Activated CD4-positive, alpha-beta T cell treated with anti-CD3 and anti-CD28 coated beads, Interleukin-2, amount 10 ng/mL, durations not matched to agents 7 days and 5 days (primary cell): Measurements from ENCODE around the gene PAOX. TPM values are rescaled to one million over a fixed set of nuclear protein-coding genes. Genes with fewer than 3 reads are reported as not detected.
"Not testable (repeated sequence)": the region's sequence is repeated elsewhere in the genome, so short reads cannot be mapped to it uniquely, and the experiment has no call there.

Experiments used
- CTCF ChIA-PET: fragments of 350-600 bp; sonication (Branson Sonifier 250); formaldehyde crosslinking; loops from one replicate; lab custom pipeline; 2021; ENCODE audit warnings: antibody characterized with exemption; lab: Charles Lee
- POLR2A ChIA-PET: fragments of 350-600 bp; sonication (Branson Sonifier 250); formaldehyde crosslinking; loops from one replicate; lab custom pipeline; 2021; ENCODE audit warnings: antibody characterized with exemption; lab: Charles Lee
- DNase-seq: peaks from one replicate; pipeline ENCODE4 v3.0.0-alpha.2; 2020
- H3K27ac Mint-ChIP-seq: one replicate; pipeline ENCODE4 v1.8.0; 2021; ENCODE audit warnings: mild to moderate bottlenecking, moderate library complexity, mixed read lengths
- H3K27me3 Mint-ChIP-seq: one replicate; pipeline ENCODE4 v1.8.0; 2021; ENCODE audit warnings: mixed read lengths
- H3K36me3 Mint-ChIP-seq: one replicate; pipeline ENCODE4 v1.8.0; 2021; ENCODE audit warnings: low read depth, mixed read lengths
- H3K4me1 Mint-ChIP-seq: one replicate; pipeline ENCODE4 v1.8.0; 2021; ENCODE audit warnings: mixed read lengths
- H3K4me3 Mint-ChIP-seq: one replicate; pipeline ENCODE4 v1.8.0; 2021; ENCODE audit warnings: mild to moderate bottlenecking, moderate library complexity, mixed read lengths
- H3K9me3 Mint-ChIP-seq: one replicate; pipeline ENCODE4 v1.8.0; 2021; ENCODE audit warnings: mixed read lengths
- total RNA-seq, 2 experiments: library from RNA; stranded (reverse); gene quantifications; one replicate each; pipeline ENCODE4 v1.2.3, GENCODE V29; 2021

Gene PAOX
- total RNA-seq, 2 experiments from 2014 or later: 2.6 to 5.0 TPM

DNA sequence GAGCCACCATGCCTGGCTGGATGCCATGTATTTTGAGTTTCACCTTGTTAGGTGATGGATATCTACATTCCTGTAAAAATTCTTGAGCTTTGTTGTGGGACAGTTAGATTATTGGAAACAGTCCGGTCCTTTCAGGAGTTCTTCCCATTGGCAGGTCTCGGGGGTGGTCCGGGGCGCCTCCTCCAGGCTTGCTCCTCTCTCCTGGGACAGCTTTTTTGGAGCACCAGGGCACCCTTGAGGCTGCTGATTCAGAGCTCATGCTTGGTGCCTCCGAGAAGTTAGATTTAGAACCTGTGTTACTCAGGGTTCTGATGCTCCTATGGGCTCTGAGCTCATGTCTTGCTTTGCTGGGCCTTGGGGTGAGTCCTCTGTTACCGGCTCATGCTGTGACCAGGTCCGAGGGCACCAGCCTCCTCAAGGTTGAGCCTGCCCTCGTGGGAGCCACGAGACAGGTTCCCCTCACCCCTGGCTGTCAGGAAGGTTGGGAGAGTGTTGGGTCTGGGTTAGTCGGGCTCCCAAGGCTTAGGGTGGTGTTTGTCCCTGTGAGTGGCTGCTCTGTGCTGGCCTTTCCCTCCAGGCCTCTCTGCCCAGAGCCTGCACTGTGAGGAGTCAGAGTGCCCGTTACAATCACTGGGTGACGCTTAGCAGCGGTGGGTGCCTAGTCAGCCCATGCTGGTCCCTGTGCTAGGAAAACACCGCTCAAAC is 39.4 kb downstream of the PAOX start:
- POLR2A ChIA-PET: no interaction called here
- Mint-ChIP-seq H3K36me3 (peaks cover 25% of the 10 kb centered on the region), H3K27ac (no peak overlapping the region), H3K4me3 (no peak overlapping the region), H3K4me1 (no peaks in the 10 kb centered on the region), H3K9me3 (peaks cover 8% of the 10 kb centered on the region), H3K27me3 (peaks cover under 1% of the 10 kb centered on the region)
- no peak for DNase-seq
- CTCF ChIA-PET: interaction anchor here (1.0 kb wide), 1 partner anchor 71 kb away, joined by 3 read pairs; the partner anchor contains the start of gene PRAP1

DNA sequence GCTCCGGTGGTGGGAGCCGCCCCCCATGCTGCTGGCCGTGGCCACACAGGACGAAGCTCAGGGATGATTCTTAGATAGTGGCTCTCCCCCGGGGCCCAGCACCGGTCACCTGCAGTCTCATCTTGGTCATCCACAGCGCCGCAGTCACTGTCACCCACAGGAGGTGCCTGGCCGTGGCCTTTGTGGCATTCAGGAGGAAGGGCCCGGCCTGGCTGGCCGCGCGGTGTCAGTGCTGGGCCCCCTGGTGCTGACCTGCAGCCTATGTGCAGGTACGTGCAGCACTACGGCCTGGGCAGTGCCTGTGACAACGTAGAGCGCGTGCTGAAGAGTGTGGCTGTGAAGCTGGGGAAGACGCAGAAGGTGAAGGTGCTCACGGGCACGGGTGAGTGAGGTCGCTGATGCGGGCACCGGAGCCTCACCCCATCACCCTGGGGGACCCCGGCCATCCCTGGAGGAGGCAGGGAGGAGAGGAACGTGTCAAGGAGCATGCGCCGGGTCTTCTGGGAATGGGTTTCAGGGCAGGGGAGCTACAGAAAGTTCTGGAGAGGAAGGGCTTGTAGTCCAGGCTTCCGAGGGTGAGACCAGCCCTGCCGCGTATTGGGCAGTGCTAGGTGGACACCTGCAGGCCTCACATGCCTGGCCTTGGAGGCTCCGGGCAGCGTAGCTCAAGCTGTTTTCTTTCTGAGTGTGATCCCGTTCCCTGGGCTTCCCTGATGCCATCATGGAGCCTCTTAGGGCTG is 40.3 kb downstream of the PAOX start:
- no peaks in the 10 kb centered on the region for H3K4me1 Mint-ChIP-seq
- H3K9me3 Mint-ChIP-seq: peaks cover 7% of the 10 kb centered on the region
- POLR2A ChIA-PET: no interaction called here

DNA sequence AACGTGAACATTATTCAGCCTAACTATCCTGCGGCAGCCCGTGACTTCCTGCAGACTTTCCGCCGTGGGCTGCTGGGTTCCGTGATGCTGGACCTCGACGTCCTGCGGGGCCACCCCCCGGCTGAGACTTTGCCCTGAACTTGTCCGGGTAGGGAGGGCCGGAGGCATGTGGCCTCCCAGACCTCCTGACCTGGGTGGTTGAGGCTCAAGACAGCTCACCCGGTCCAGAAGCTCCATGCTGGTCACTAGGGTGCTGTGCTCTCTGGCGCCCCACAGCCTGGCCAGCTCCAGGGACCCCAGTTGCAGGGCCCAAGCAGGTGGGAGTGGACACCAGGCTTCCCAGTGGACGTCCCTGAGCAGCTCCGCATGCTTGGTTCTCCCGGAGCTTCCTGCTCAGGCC is 41.0 kb downstream of the PAOX start:
- Mint-ChIP-seq H3K4me1 (no peaks in the 10 kb centered on the region), H3K4me3 (no peak overlapping the region), H3K27me3 (peaks cover 3% of the 10 kb centered on the region), H3K36me3 (peaks cover 15% of the 10 kb centered on the region), H3K27ac (no peak overlapping the region), H3K9me3 (peaks cover 7% of the 10 kb centered on the region)
- ChIA-PET POLR2A (no interaction called here), CTCF (interaction anchor here (1.6 kb wide), 1 partner anchor 18 kb away, joined by 5 read pairs; no protein-coding TSS in a partner anchor)
- DNase-seq: no peak

More for the DNA sequence above, 40.3 kb downstream of the PAOX start:
- Mint-ChIP-seq H3K27ac (no peak overlapping the region), H3K4me3 (no peak overlapping the region), H3K27me3 (peaks cover 3% of the 10 kb centered on the region), H3K36me3 (peaks cover 20% of the 10 kb centered on the region)
- CTCF ChIA-PET: interaction anchor here (1.6 kb wide), 1 partner anchor 19 kb away, joined by 5 read pairs; no protein-coding TSS in a partner anchor
- DNase-seq: no peak

DNA sequence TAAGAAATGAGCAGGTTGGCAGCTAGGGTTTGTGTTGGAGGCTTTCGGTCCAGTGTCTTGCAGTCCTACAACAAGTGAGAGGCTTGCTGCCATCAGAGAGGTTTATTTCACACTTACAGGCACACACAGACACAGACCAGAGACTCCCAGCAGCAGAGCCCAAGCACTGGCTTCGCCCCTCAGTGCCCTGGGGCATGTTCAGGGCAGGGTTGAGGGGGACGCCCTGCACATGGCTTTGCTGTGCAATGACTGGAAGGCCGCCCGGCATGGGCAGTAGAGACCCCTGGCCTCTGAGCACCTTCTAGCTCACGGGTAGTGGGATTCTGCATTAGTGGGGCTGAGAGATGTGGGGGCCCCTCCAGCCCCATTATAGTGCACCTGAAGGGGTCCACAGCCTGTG is 41.5 kb downstream of the PAOX start:
- POLR2A ChIA-PET: no interaction called here
- CTCF ChIA-PET: interaction anchor here (1.6 kb wide), 1 partner anchor 18 kb away, joined by 5 read pairs; no protein-coding TSS in a partner anchor
- Mint-ChIP-seq H3K4me1 (no peaks in the 10 kb centered on the region), H3K4me3 (no peak overlapping the region), H3K9me3 (peaks cover 2% of the 10 kb centered on the region), H3K27ac (no peak overlapping the region), H3K36me3 (peaks cover 9% of the 10 kb centered on the region), H3K27me3 (peaks cover 3% of the 10 kb centered on the region)
- no peak for DNase-seq

DNA sequence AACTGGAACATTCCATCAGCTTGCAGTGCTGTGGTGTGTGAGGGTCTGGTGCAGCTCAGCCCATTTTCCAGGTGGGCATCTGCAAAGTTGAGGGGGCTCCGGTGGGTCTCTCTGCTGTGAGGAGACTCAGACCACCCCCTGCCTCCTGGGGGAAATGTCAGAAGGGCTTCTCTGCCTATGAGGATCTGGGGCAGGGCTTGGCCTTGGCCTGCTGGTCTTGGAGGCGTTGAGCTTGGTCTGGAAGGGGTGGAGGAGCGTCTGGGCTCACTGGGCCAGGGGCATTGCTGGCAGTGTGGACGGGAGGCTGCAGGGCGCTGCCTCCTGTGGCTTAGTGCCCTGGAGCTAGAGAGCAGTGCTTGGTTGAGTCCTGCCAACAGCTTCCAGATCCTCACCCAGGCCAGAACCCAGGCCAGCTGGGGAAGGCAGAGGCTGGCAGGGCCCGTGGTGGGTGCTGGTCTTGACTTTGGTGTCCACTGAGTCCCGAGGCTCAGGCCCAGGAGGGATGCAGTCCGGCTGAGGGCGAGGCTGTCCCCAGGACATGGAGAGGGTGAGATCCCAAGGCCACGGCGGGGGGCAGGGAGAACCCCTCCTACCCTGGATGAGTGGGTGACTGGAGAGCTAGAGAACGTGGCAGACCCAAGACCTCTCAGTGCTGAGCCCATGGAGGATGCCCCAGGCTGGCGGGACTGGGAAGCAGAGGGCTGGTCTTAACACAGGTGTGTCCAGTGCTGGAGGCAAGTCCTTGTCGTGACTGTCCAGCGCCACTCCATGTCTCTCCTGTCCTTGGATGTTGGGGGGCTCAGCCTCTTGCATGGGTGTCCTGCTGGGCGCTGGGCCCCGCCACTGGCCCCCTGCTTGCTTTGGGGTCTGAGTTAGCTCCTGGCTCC is 42.5 kb downstream of the PAOX start:
- Mint-ChIP-seq H3K36me3 (peaks cover 3% of the 10 kb centered on the region), H3K27ac (no peak overlapping the region), H3K4me3 (no peak overlapping the region), H3K27me3 (peaks cover 3% of the 10 kb centered on the region), H3K4me1 (no peaks in the 10 kb centered on the region), H3K9me3 (no peaks in the 10 kb centered on the region)
- CTCF ChIA-PET: interaction anchor here (1.2 to 1.6 kb wide), 2 partner anchors 16 to 17 kb away, joined by 3 to 5 read pairs; no protein-coding TSS in a partner anchor
- no peak for DNase-seq
- POLR2A ChIA-PET: no interaction called here

DNA sequence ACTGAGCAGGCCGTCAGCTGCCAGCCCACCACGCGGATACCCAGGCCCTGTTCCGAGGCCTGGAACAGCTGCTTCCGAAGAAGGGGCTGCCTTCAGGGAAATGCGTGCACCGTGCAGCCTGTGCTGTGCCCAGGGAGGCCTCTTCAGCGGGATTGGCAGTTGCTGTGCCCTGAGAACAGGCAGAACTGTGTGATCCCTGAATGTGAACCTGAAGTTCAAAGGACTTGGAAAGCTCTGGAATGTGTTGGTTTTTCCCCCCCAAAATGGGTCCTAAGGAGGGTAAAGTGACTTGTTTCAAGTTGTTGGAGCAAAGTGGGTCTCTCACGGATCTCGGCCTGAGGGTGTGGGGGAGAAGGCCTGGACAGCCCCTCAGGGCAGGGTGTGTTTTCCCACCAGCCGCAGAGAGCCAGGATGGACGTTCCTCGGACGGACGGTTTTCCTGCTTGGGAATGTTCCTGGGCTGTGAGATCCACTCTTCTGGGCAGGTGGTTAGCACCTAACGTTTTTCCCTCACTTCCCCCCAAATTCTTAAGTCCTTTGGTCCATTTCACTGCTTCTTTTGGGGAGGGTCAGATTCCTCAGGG is 43.3 kb downstream of the PAOX start:
- Mint-ChIP-seq H3K27ac (no peak overlapping the region), H3K9me3 (no peaks in the 10 kb centered on the region), H3K4me1 (no peaks in the 10 kb centered on the region), H3K36me3 (peaks cover 3% of the 10 kb centered on the region), H3K4me3 (no peak overlapping the region), H3K27me3 (peaks cover 3% of the 10 kb centered on the region)
- POLR2A ChIA-PET: interaction anchor here (0.6 kb wide), 1 partner anchor 14 kb away, joined by 4 read pairs; no protein-coding TSS in a partner anchor
- DNase-seq: no peak
- CTCF ChIA-PET: interaction anchor here (1.2 kb wide), 1 partner anchor 15 kb away, joined by 3 read pairs; no protein-coding TSS in a partner anchor

DNA sequence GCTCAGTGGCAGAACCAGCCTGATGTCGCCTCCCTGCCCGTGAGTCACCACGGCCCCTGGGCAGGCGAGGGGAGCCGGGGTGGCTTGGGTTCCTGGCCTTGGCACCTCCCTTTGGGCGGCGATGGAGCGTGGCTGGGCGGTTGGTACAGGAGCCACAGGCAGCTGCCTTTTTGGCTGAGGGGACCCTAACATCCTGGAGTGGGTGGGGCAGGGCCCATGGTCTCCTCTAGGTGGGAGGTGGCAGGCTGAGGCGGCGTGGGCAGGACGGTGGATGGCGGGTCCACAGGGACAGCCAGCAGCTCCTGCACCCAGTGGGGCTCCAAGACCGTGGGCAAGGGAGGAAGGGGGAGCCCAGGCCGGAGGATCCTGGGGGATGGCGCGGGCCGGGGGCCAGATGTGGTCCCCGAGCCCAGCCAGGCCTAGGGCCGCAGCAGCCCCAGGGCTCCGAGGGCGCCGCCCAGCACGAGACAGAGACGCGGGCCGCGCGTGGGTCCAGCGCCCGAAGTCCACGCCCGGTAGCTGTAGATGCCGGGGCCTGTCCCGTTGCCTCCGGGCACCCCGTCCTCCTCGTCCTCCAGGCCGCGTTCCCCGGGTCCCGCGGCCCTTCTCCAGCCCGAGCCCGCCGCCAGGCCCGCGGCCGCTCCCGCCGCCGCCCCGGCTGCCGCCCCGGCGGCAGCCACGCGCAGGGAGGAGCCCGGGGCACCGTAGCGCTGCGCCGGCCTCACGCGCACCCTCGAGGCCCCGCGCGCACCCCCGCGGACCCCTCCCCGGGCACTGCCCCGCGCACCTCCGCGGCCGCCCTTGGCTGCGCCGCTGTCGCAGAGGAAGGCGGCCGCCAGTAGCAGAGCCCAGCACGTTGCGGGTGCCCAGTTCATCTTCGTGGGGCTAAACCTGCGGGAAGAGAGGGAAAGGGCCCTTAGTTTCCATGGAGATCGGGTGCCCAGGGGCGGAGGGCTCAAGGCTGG is 44.0 kb downstream of the PAOX start:
- POLR2A ChIA-PET: interaction anchor here (0.6 kb wide), 1 partner anchor 14 kb away, joined by 4 read pairs; no protein-coding TSS in a partner anchor
- CTCF ChIA-PET: no interaction called here
- H3K4me3 Mint-ChIP-seq: no peak overlapping the region
- H3K36me3 Mint-ChIP-seq: peaks cover 3% of the 10 kb centered on the region
- H3K27ac Mint-ChIP-seq: no peak overlapping the region
- no peak for DNase-seq
- peaks cover 3% of the 10 kb centered on the region for H3K27me3 Mint-ChIP-seq
- no peaks in the 10 kb centered on the region for H3K4me1 Mint-ChIP-seq
- H3K9me3 Mint-ChIP-seq: no peaks in the 10 kb centered on the region

DNA sequence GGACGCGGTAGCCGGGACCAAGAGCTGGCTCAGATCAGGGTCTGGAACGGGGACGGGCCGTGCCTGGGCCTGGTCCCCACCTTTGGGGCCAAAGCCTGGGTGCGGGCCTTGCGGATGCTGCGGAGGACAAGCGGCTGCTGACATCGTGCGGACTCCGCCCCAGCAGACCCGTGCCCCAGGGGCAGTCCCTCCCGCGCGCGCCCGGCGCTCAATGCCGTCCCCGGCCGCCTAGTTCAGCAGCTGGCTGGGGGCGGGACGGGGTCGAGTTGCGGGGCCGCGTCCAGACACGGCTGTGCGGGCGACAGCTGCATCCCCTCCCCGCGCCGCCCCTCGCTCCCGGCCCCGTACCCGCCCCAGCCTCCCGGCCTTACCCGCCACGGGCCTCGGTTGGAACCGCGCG is 45.0 kb downstream of the PAOX start:
- DNase-seq, H3K27ac Mint-ChIP-seq, H3K27me3 Mint-ChIP-seq, H3K36me3 Mint-ChIP-seq, H3K9me3 Mint-ChIP-seq, CTCF ChIA-PET, POLR2A ChIA-PET, H3K4me3 Mint-ChIP-seq, H3K4me1 Mint-ChIP-seq: not testable (repeated sequence)

DNA sequence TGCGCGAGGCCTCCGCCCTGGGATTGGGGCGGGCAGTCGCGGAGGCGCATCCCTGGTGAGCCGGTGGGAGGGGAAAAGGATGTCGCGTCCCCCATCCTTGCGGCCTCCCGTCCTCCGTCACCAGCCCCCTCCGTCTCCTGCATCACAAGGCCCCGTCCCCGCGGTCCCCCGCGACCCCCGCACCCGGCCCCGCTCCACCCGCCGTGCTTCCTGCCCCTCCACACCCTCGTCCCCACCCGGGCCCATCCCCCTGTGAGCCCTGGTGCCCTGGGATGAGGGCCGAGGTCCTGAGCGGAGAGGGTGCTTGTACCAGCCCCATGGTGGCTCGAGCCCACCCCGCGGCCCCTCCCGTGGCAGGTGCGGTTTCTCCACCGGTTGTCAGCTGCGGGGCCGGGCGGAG is 45.5 kb downstream of the PAOX start, which contains the start of gene SPRN:
Gene SPRN (minus strand): TSS at position 25 of the 400 bp plus-strand sequence. CDS start 944 bp downstream, outside the sequence.
- CTCF ChIA-PET, H3K36me3 Mint-ChIP-seq, H3K9me3 Mint-ChIP-seq, POLR2A ChIA-PET, H3K27ac Mint-ChIP-seq, H3K4me1 Mint-ChIP-seq, DNase-seq, H3K4me3 Mint-ChIP-seq: not testable (repeated sequence)
- peaks cover 12% of the 10 kb centered on the region for H3K27me3 Mint-ChIP-seq

DNA sequence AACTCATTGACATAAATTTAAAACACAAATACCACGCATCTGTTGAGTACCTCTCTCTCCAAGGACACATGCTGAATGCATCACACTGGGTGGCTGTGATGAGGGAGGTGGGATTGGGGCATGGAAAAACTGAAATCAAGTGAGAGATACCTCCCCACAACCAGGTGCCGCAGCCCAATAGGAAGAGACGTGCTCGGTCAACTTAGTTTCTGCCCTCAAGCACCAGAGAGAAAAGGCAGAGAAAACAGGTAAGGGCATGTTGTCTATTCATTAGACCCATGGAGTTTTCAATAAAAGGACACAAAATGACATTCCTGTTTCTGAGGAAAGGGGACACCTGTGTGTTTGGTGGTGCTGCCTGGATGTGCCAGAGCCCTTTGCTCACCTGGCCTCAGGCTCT is 50.5 kb downstream of the PAOX start:
- H3K4me1 Mint-ChIP-seq, H3K9me3 Mint-ChIP-seq, H3K4me3 Mint-ChIP-seq, H3K36me3 Mint-ChIP-seq, POLR2A ChIA-PET, H3K27ac Mint-ChIP-seq, DNase-seq: not testable (repeated sequence)
- peaks cover 11% of the 10 kb centered on the region for H3K27me3 Mint-ChIP-seq
- CTCF ChIA-PET: interaction anchor here (0.6 to 0.7 kb wide), 2 partner anchors 12 to 624 kb away, joined by 4 to 6 read pairs; no protein-coding TSS in a partner anchor

DNA sequence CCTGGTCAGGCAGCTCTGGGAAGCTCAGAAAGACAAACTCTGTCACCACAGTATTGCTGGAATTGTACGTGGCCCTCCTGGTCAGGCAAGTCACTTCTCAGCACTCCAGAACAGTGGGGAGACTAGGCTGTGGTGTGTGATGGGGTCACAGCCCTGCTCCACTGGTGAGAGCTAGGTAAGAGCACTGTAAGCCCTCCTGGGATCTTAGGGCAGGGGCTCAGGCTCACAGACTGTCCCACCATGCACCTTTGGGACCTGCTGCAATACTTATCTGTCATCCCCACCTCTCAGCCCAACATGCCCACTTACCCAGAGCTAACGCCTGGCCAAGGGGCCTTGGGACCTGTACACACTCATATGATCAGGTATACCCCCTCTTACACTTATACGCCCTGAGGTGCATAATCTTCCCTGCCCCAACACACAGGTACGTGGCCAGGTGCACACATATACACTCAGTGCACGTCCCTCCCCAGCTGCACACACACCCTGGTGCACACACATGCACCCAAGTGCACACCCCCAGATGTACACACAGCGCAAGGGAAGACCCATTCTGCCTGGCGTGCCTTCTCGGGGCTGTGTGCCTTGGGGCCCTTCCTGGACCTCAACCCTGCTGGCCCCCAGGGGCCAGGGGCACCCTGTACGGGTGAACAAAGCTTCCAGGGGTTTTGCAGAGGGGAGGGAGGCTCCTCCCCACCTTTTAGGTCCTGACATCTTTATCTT is 53.0 kb downstream of the PAOX start:
- H3K4me3 Mint-ChIP-seq, POLR2A ChIA-PET, DNase-seq, H3K27ac Mint-ChIP-seq, H3K4me1 Mint-ChIP-seq, CTCF ChIA-PET, H3K36me3 Mint-ChIP-seq, H3K9me3 Mint-ChIP-seq: not testable (repeated sequence)
- H3K27me3 Mint-ChIP-seq: peaks cover 17% of the 10 kb centered on the region
